ENCODE measurements around the gene CLMN. TPM values are rescaled to one million over a fixed set of nuclear protein-coding genes. Genes with fewer than 3 reads are reported as not detected.

Gene CLMN
- total RNA-seq, 1 experiment from 2014 or later = 33.4 TPM

GRCh38 chr14:95244587-95244986 lies 75.1 kb downstream of the CLMN start:
- TF ChIP-seq JUND (IDR thresholded peaks at IDR 0.05) (no peak), FOSL1 (IDR thresholded peaks at IDR 0.05; ENCODE audit: low read depth) (no peak), ZFX (IDR thresholded peaks at IDR 0.05) (no peak), TCF7L2 (IDR thresholded peaks at IDR 0.05; ENCODE audit: borderline replicate concordance, extremely low read depth, insufficient read depth, insufficient read length) (no peak), POLR2AphosphoS5 (IDR thresholded peaks at IDR 0.05; ENCODE audit: low read depth, low read length) (no peak), YY1 (IDR thresholded peaks at IDR 0.05; ENCODE audit: extremely low read depth, insufficient replicate concordance, low read depth, low read length) (no peak), CEBPB (IDR thresholded peaks at IDR 0.05; ENCODE audit: low read depth) (no peak), SRF (IDR thresholded peaks at IDR 0.05; ENCODE audit: low read depth) (no peak), ATF3 (IDR thresholded peaks at IDR 0.05) (no peak), SP1 (IDR thresholded peaks at IDR 0.05; ENCODE audit: low read depth) (no peak), MAX (IDR thresholded peaks at IDR 0.05) (no peak), EGR1 (IDR thresholded peaks at IDR 0.05; ENCODE audit: low read depth) (no peak), CBX3 (IDR thresholded peaks at IDR 0.05; ENCODE audit: low read depth) (no peak)
- Histone ChIP-seq H3K9me3 (ENCODE audit: control insufficient read depth in 1 of 2, insufficient read depth in 1 of 2, low read depth in 1 of 2, low read length in 2 of 2) (no peaks in the 10 kb centered on the region), H3K36me3 (ENCODE audit: control insufficient read depth in 1 of 2, insufficient read depth in 2 of 2, low read length in 2 of 2) (no peaks in the 10 kb centered on the region), H3K4me1 (ENCODE audit: control insufficient read depth in 1 of 2, insufficient read depth in 2 of 2, low read length in 2 of 2) (peaks cover 17 to 22% of the 10 kb centered on the region in 2 experiments), H3K9me2 (ENCODE audit: insufficient read depth) (no peaks in the 10 kb centered on the region; the same call in 1 of the 2 replicates), H3K79me2 (ENCODE audit: insufficient read depth, low read length) (no peaks in the 10 kb centered on the region), H3K4me3 (replicated peaks in 1 of 2; ENCODE audit: low read depth in 1 of 2, low read length in 2 of 2) (no peak overlapping the region), H3K4me2 (ENCODE audit: low read length) (no peak overlapping the region), H3K27ac (ENCODE audit: low read depth, low read length) (no peak overlapping the region), H3K9ac (ENCODE audit: low read length) (no peak overlapping the region), H2AFZ (ENCODE audit: low read depth, low read length, poor library complexity, severe bottlenecking) (no peak overlapping the region), H4K20me1 (ENCODE audit: insufficient read depth) (no peaks in the 10 kb centered on the region), H3K27me3 (ENCODE audit: insufficient read depth, low read length) (no peaks in the 10 kb centered on the region)
- DNase-seq (ENCODE audit: low read depth, low spot score) = no peak
- BruUV-seq (replicated peaks) = no TSS peak
- ChIA-PET POLR2A (no interaction called here), RAD21 (ENCODE audit: low non-redundant PET in 1 of 2, low total read pairs in 2 of 2, uncharacterized antibody in 2 of 2, unreplicated experiment in 2 of 2) (no interaction called here), CTCF (no interaction called here)
- no peak for ATAC-seq
- intact Hi-C loops (cut with micrococcal nuclease) = no loop called here

GRCh38 chr14:95242870-95243269 lies 76.8 kb downstream of the CLMN start:
- no TSS peak for BruUV-seq (replicated peaks)
- Histone ChIP-seq H3K4me1 (ENCODE audit: control insufficient read depth in 1 of 2, insufficient read depth in 2 of 2, low read length in 2 of 2) (peaks cover 4 to 5% of the 10 kb centered on the region in 2 experiments), H3K27ac (ENCODE audit: low read depth, low read length) (no peak overlapping the region), H3K9me2 (ENCODE audit: insufficient read depth) (no peaks in the 10 kb centered on the region; the same call in 1 of the 2 replicates), H3K79me2 (ENCODE audit: insufficient read depth, low read length) (no peaks in the 10 kb centered on the region), H3K27me3 (ENCODE audit: insufficient read depth, low read length) (no peaks in the 10 kb centered on the region), H3K36me3 (ENCODE audit: control insufficient read depth in 1 of 2, insufficient read depth in 2 of 2, low read length in 2 of 2) (no peaks in the 10 kb centered on the region), H4K20me1 (ENCODE audit: insufficient read depth) (no peaks in the 10 kb centered on the region), H3K4me2 (ENCODE audit: low read length) (no peak overlapping the region), H3K9me3 (ENCODE audit: control insufficient read depth in 1 of 2, insufficient read depth in 1 of 2, low read depth in 1 of 2, low read length in 2 of 2) (no peaks in the 10 kb centered on the region), H3K9ac (ENCODE audit: low read length) (no peak overlapping the region), H3K4me3 (replicated peaks in 1 of 2; ENCODE audit: low read depth in 1 of 2, low read length in 2 of 2) (no peak overlapping the region), H2AFZ (ENCODE audit: low read depth, low read length, poor library complexity, severe bottlenecking) (no peak overlapping the region)
- intact Hi-C loops (cut with micrococcal nuclease) = no loop called here
- ATAC-seq (no peak), DNase-seq (ENCODE audit: low read depth, low spot score) (no peak)
- ChIA-PET RAD21 (ENCODE audit: low non-redundant PET in 1 of 2, low total read pairs in 2 of 2, uncharacterized antibody in 2 of 2, unreplicated experiment in 2 of 2) (no interaction called here), CTCF (no interaction called here), POLR2A (no interaction called here)
- TF ChIP-seq ATF3 (IDR thresholded peaks at IDR 0.05) (no peak), ZFX (IDR thresholded peaks at IDR 0.05) (no peak), ZNF274 (IDR thresholded peaks at IDR 0.05; ENCODE audit: low read depth, low read length) (no peak), POLR2A (IDR thresholded peaks at IDR 0.05; ENCODE audit: borderline replicate concordance, extremely low read depth, insufficient read depth, insufficient read length) (no peak), EZH2 (IDR thresholded peaks at IDR 0.05) (no peak), YY1 (IDR thresholded peaks at IDR 0.05; ENCODE audit: extremely low read depth, insufficient replicate concordance, low read depth, low read length) (no peak), CTCF (IDR thresholded peaks at IDR 0.05 in 2 of 3, conservative IDR thresholded peaks at IDR 0.05 in 1 of 3; ENCODE audit: borderline replicate concordance in 1 of 3, insufficient read depth in 1 of 3, low read depth in 2 of 3, low read length in 2 of 3) (no peak), EGR1 (IDR thresholded peaks at IDR 0.05; ENCODE audit: low read depth) (no peak), CBX3 (IDR thresholded peaks at IDR 0.05; ENCODE audit: low read depth) (no peak), EZH2phosphoT487 (IDR thresholded peaks at IDR 0.05; ENCODE audit: borderline replicate concordance) (no peak), SRF (IDR thresholded peaks at IDR 0.05; ENCODE audit: low read depth) (no peak), RAD21 (IDR thresholded peaks at IDR 0.05; ENCODE audit: low read depth) (no peak), MAX (IDR thresholded peaks at IDR 0.05) (no peak)
